ENCODE data around the gene LRP8. TPM values are rescaled to one million over a fixed set of nuclear protein-coding genes. Genes with fewer than 3 reads are reported as not detected.

The LRP8 gene
- total and polyA plus RNA-seq, 4 donors, result 2.6 to 20.0 (median 9.6) TPM

- H3K27ac ChIP-seq (ENCODE audit: low read depth in 1 of 2, low read length in 1 of 2), result peak overlapping the region in 1 of 2 donors; percentile 77
- ATAC-seq (ENCODE audit: insufficient read depth, low FRiP score), result peak; percentile 42
- TF ChIP-seq CTCF (IDR thresholded peaks at IDR 0.05; ENCODE audit: control extremely low read depth, extremely low read depth), result no peak
- H3K4me1 ChIP-seq (ENCODE audit: control insufficient read depth in 5 of 5, insufficient read depth in 5 of 5, low read length in 5 of 5), result peaks cover 0 to 17% (median 14%) of the 10 kb centered on the region in 5 donors
- WGBS, 2 donors, result 0 to 1% methylated on average over 50 to 53 of the region's 53 CpGs
- DNase-seq, result no peak
- H3K9ac ChIP-seq (ENCODE audit: insufficient read depth in 1 of 2, low read length in 2 of 2), result no peak overlapping the region
- no peaks in the 10 kb centered on the region for H3K36me3 ChIP-seq (ENCODE audit: control insufficient read depth in 4 of 4, insufficient read depth in 4 of 4, low read length in 4 of 4)
- H3K9me3 ChIP-seq (ENCODE audit: control insufficient read depth in 4 of 4, insufficient read depth in 3 of 4, low read length in 3 of 4), result no peaks in the 10 kb centered on the region
- H3K4me3 ChIP-seq, result peak overlapping the region; percentile 51
- H3K27me3 ChIP-seq (ENCODE audit: control insufficient read depth in 3 of 3, insufficient read depth in 3 of 3, low read length in 2 of 3), result no peaks in the 10 kb centered on the region
These were observed 1.2 kb downstream of the LRP8 start for GRCh38 chr1:53326598-53327181.

GRCh38 chr1:53326088-53326597 is 1.7 kb downstream of the LRP8 start:
- H3K9me3 ChIP-seq (ENCODE audit: control insufficient read depth in 4 of 4, insufficient read depth in 3 of 4, low read length in 3 of 4), result no peaks in the 10 kb centered on the region
- ATAC-seq (ENCODE audit: insufficient read depth, low FRiP score), result peak; percentile 93

GRCh38 chr1:53325326-53326087 is 2.4 kb downstream of the LRP8 start:
- H3K36me3 ChIP-seq (ENCODE audit: control insufficient read depth in 4 of 4, insufficient read depth in 4 of 4, low read length in 4 of 4), result no peaks in the 10 kb centered on the region
- DNase-seq (no peak), ATAC-seq (ENCODE audit: insufficient read depth, low FRiP score) (no peak)
- H3K27ac ChIP-seq (ENCODE audit: low read depth in 1 of 2, low read length in 1 of 2), result peak overlapping the region in 1 of 2 donors; percentile 77
- no peak overlapping the region for H3K4me3 ChIP-seq
- H3K9me3 ChIP-seq (ENCODE audit: control insufficient read depth in 4 of 4, insufficient read depth in 3 of 4, low read length in 3 of 4), result no peaks in the 10 kb centered on the region
- no peak overlapping the region for H3K9ac ChIP-seq (ENCODE audit: insufficient read depth in 1 of 2, low read length in 2 of 2)
- H3K27me3 ChIP-seq (ENCODE audit: control insufficient read depth in 3 of 3, insufficient read depth in 3 of 3, low read length in 2 of 3), result no peaks in the 10 kb centered on the region
- 16 to 18% methylated on average over 26 of the region's 26 CpGs for WGBS, 2 donors
- no peak for TF ChIP-seq CTCF (IDR thresholded peaks at IDR 0.05; ENCODE audit: control extremely low read depth, extremely low read depth)
- peaks cover 0 to 17% (median 14%) of the 10 kb centered on the region in 5 donors for H3K4me1 ChIP-seq (ENCODE audit: control insufficient read depth in 5 of 5, insufficient read depth in 5 of 5, low read length in 5 of 5)

More at GRCh38 chr1:53326088-53326597, 1.7 kb downstream of the LRP8 start:
- WGBS, 2 donors, result 0% methylated on average over 36 to 42 of the region's 42 CpGs
- peaks cover 0 to 17% (median 14%) of the 10 kb centered on the region in 5 donors for H3K4me1 ChIP-seq (ENCODE audit: control insufficient read depth in 5 of 5, insufficient read depth in 5 of 5, low read length in 5 of 5)
- H3K27me3 ChIP-seq (ENCODE audit: control insufficient read depth in 3 of 3, insufficient read depth in 3 of 3, low read length in 2 of 3), result no peaks in the 10 kb centered on the region
- DNase-seq, result peak; percentile 71 to 78 (median 76)
- no peak for TF ChIP-seq CTCF (IDR thresholded peaks at IDR 0.05; ENCODE audit: control extremely low read depth, extremely low read depth)
- H3K36me3 ChIP-seq (ENCODE audit: control insufficient read depth in 4 of 4, insufficient read depth in 4 of 4, low read length in 4 of 4), result no peaks in the 10 kb centered on the region
- no peak overlapping the region for H3K9ac ChIP-seq (ENCODE audit: insufficient read depth in 1 of 2, low read length in 2 of 2)
- peak overlapping the region; percentile 51 for H3K4me3 ChIP-seq
- H3K27ac ChIP-seq (ENCODE audit: low read depth in 1 of 2, low read length in 1 of 2), result peak overlapping the region in 1 of 2 donors; percentile 77
